CD14-positive monocyte (primary cell): ENCODE measurements around the gene PSMB7. TPM values are rescaled to one million over a fixed set of nuclear protein-coding genes. Genes with fewer than 3 reads are reported as not detected.

Experiments
- DNase-seq, 3 donors: peaks; one replicate each; pipeline ENCODE4 v3.0.0-alpha.2; 2011 to 2022
- H2AFZ ChIP-seq: 2 replicates; pipeline ENCODE4 v1.6.0; 2012; ENCODE audit warnings: mild to moderate bottlenecking, low read depth, low read length, inconsistent platforms; ENCODE audit not compliant: insufficient read depth, poor library complexity, severe bottlenecking
- H3K27ac ChIP-seq, 2 donors: 1 replicate in 1 of 2; 2 replicates in 1 of 2; pipeline ENCODE4 v1.5.1; 2012 to 2013; ENCODE audit warnings: low read length in 2 of 2, control low read depth in 1 of 2, inconsistent platforms in 1 of 2, low read depth in 1 of 2, mild to moderate bottlenecking in 1 of 2
- H3K27me3 ChIP-seq, 2 donors: one replicate each; pipeline versions ENCODE4 v1.6.0 to v1.6.1; 2011 to 2013; ENCODE audit warnings: low read length in 2 of 2; ENCODE audit not compliant: control insufficient read depth in 2 of 2, insufficient read depth in 2 of 2
- H3K36me3 ChIP-seq, 2 donors: replicated peaks in 1 of 2; 1 replicate in 1 of 2; 2 replicates in 1 of 2; pipeline versions ENCODE4 v1.5.1 to v1.6.1; 2012 to 2013; ENCODE audit warnings: low read length in 2 of 2, control low read depth in 1 of 2, inconsistent platforms in 1 of 2, mild to moderate bottlenecking in 1 of 2; ENCODE audit not compliant: insufficient read depth in 2 of 2, control insufficient read depth in 1 of 2
- H3K4me1 ChIP-seq, 2 donors: 1 replicate in 1 of 2; 2 replicates in 1 of 2; pipeline versions ENCODE4 v1.5.1 to v1.6.1; 2012 to 2013; ENCODE audit warnings: low read length in 2 of 2, control low read depth in 1 of 2, inconsistent platforms in 1 of 2, mild to moderate bottlenecking in 1 of 2, moderate library complexity in 1 of 2; ENCODE audit not compliant: insufficient read depth in 2 of 2, control insufficient read depth in 1 of 2
- H3K4me2 ChIP-seq: replicated peaks from 2 replicates; pipeline ENCODE3; 2012; ENCODE audit warnings: low read length, moderate library complexity, mild to moderate bottlenecking; ENCODE audit not compliant: poor library complexity, severe bottlenecking; ENCODE audit errors: extremely low read depth
- H3K4me3 ChIP-seq, 3 experiments: fragments of 200-600 bp in 1 of 3; sonication (generic) in 1 of 3; replicated peaks in 1 of 3; 1 replicate in 2 of 3; 2 replicates in 1 of 3; pipeline ENCODE4 v1.5.1; 2011 to 2013; ENCODE audit warnings: low read length in 3 of 3, mild to moderate bottlenecking in 3 of 3, control low read depth in 2 of 3, low read depth in 2 of 3, inconsistent platforms in 1 of 3, moderate library complexity in 1 of 3
- H3K79me2 ChIP-seq: 2 replicates; pipeline ENCODE4 v1.6.0; 2012; ENCODE audit warnings: mild to moderate bottlenecking, control low read depth, inconsistent platforms, low read length, moderate library complexity; ENCODE audit not compliant: insufficient read depth
- H3K9ac ChIP-seq: 2 replicates; pipeline ENCODE4 v1.6.0; 2017; ENCODE audit warnings: low read length, mild to moderate bottlenecking; ENCODE audit not compliant: insufficient read depth, poor library complexity, severe bottlenecking
- H3K9me3 ChIP-seq, 2 donors: replicated peaks in 1 of 2; 1 replicate in 1 of 2; 2 replicates in 1 of 2; pipeline versions ENCODE4 v1.5.1 to v1.6.1; 2012 to 2013; ENCODE audit warnings: low read length in 2 of 2, control low read depth in 1 of 2; ENCODE audit not compliant: control insufficient read depth in 1 of 2, insufficient read depth in 1 of 2
- H4K20me1 ChIP-seq: 2 replicates; pipeline ENCODE4 v1.6.0; 2012; ENCODE audit warnings: mild to moderate bottlenecking, low read length, control low read depth, moderate library complexity; ENCODE audit not compliant: insufficient read depth
- H3K27ac Mint-ChIP-seq, 7 donors: one replicate each; pipeline ENCODE4 v1.8.0; 2020; ENCODE audit warnings: mild to moderate bottlenecking in 7 of 7, mixed read lengths in 7 of 7, moderate library complexity in 6 of 7, inconsistent platforms in 2 of 7
- H3K27me3 Mint-ChIP-seq, 3 donors: one replicate each; pipeline ENCODE4 v1.8.0; 2021 to 2022; ENCODE audit warnings: low read depth in 3 of 3, mild to moderate bottlenecking in 3 of 3, mixed read lengths in 3 of 3, moderate library complexity in 3 of 3, inconsistent platforms in 1 of 3
- H3K36me3 Mint-ChIP-seq, 2 donors: one replicate each; pipeline ENCODE4 v1.8.0; 2020; ENCODE audit warnings: mixed read lengths in 2 of 2, inconsistent platforms in 1 of 2, mild to moderate bottlenecking in 1 of 2
- H3K4me1 Mint-ChIP-seq: one replicate; pipeline ENCODE4 v1.8.0; 2020; ENCODE audit warnings: mild to moderate bottlenecking, mixed read lengths
- H3K4me3 Mint-ChIP-seq, 2 donors: one replicate each; pipeline ENCODE4 v1.8.0; 2020; ENCODE audit warnings: mild to moderate bottlenecking in 2 of 2, mixed read lengths in 2 of 2, moderate library complexity in 1 of 2
- H3K9me3 Mint-ChIP-seq, 7 donors: one replicate each; pipeline ENCODE4 v1.8.0; 2020 to 2022; ENCODE audit warnings: mixed read lengths in 7 of 7, mild to moderate bottlenecking in 6 of 7, moderate library complexity in 6 of 7, inconsistent platforms in 2 of 7
- CTCF ChIP-seq: fragments of 200-600 bp; IDR thresholded peaks from one replicate; pipeline ENCODE4 v1.8.0; 2022; ENCODE audit warnings: antibody characterized with exemption, mild to moderate bottlenecking
- WGBS: methylation state at CpG from one replicate; pipeline ENCODE4 v1.1.5; 2013; ENCODE audit warnings: missing lambda C conversion rate; ENCODE audit not compliant: insufficient coverage; 5-methylcytosine and 5-hydroxymethylcytosine counted together
- intact Hi-C, 2 donors: fragments of 100-400 bp; cut with micrococcal nuclease; formaldehyde crosslinking; loops; one replicate each; pipeline versions ENCODE4 v1.15.0 to v1.15.1; 2023
- polyA plus RNA-seq, 3 donors: library from polyadenylated mRNA; depleted of rRNA in 1 of 3; unstranded in 2 of 3; stranded (reverse) in 1 of 3; fragments of 300-500 nt in 2 of 3; fragments of >200 nt in 1 of 3; fragmentation: Illumina TruSeq in 2 of 3; gene quantifications; 1 replicate in 2 of 3; 2 replicates in 1 of 3; pipeline ENCODE4 v1.2.3, GENCODE V29; 2012 to 2021

PSMB7 gene
- polyA plus RNA-seq, 3 donors: 129 to 194 (median 191) TPM

GRCh38 chr9:124349267-124349666 is 66.0 kb downstream of the PSMB7 start:
- Mint-ChIP-seq H3K4me3 (no peak overlapping the region), H3K9me3 (peaks cover 0 to 3% (median 0%) of the 10 kb centered on the region in 7 donors), H3K36me3 (peaks cover 88 to 96% of the 10 kb centered on the region in 2 donors), H3K27me3 (no peaks in the 10 kb centered on the region), H3K4me1 (peaks cover 9% of the 10 kb centered on the region), H3K27ac (no peak overlapping the region)
- Histone ChIP-seq H2AFZ (no peak overlapping the region), H3K27ac (peak overlapping the region in 1 of 2 donors; percentile 18), H3K36me3 (peaks cover 99 to 100% of the 10 kb centered on the region in 2 donors), H3K79me2 (peaks cover 11% of the 10 kb centered on the region), H3K4me2 (no peak overlapping the region), H3K4me1 (no peaks in the 10 kb centered on the region), H3K9me3 (no peaks in the 10 kb centered on the region), H3K27me3 (no peaks in the 10 kb centered on the region), H3K9ac (no peak overlapping the region), H4K20me1 (peaks cover 98% of the 10 kb centered on the region), H3K4me3 (no peak overlapping the region)
- intact Hi-C loops: no loop called here
- WGBS: 100% methylated on average over 3 of the region's 8 CpGs
- TF ChIP-seq CTCF: no peak
- DNase-seq: no peak

GRCh38 chr9:124348831-124349230 is 66.4 kb downstream of the PSMB7 start:
- H3K79me2 ChIP-seq: peaks cover 8% of the 10 kb centered on the region
- peak overlapping the region in 1 of 7 donors; percentile 75 for H3K27ac Mint-ChIP-seq
- H2AFZ ChIP-seq: no peak overlapping the region
- intact Hi-C loops: no loop called here
- H3K4me2 ChIP-seq: no peak overlapping the region
- no peaks in the 10 kb centered on the region for H3K27me3 Mint-ChIP-seq
- no peaks in the 10 kb centered on the region for H3K27me3 ChIP-seq
- no peak overlapping the region for H3K9ac ChIP-seq
- H3K4me3 Mint-ChIP-seq: no peak overlapping the region
- H3K36me3 Mint-ChIP-seq: peaks cover 89 to 96% of the 10 kb centered on the region in 2 donors
- H3K4me1 Mint-ChIP-seq: peaks cover 7% of the 10 kb centered on the region
- DNase-seq: no peak
- H3K4me3 ChIP-seq: no peak overlapping the region
- peaks cover 98% of the 10 kb centered on the region for H4K20me1 ChIP-seq
- H3K9me3 Mint-ChIP-seq: peaks cover 0 to 3% (median 0%) of the 10 kb centered on the region in 7 donors
- H3K9me3 ChIP-seq: no peaks in the 10 kb centered on the region
- H3K27ac ChIP-seq: peak overlapping the region in 1 of 2 donors; percentile 18
- no peaks in the 10 kb centered on the region for H3K4me1 ChIP-seq
- WGBS: 88% methylated on average over 12 of the region's 12 CpGs
- peaks cover 99 to 100% of the 10 kb centered on the region in 2 donors for H3K36me3 ChIP-seq
- no peak for TF ChIP-seq CTCF
